HepG2 (cell line): Measurements from ENCODE around the gene KRTAP20-2.

Experiments used
- ATF3 ChIP-seq: sonication (generic); formaldehyde crosslinking; IDR thresholded peaks from 2 replicates; pipeline ENCODE4 v1.4.0; 2020; ENCODE audit warnings: missing genetic modification reagents
- ATF7 ChIP-seq, 2 experiments: fragments of 450-650 bp in 1 of 2; sonication (generic) in 1 of 2; formaldehyde crosslinking in 1 of 2; IDR thresholded peaks; 2 replicates each; pipeline versions ENCODE4 v1.4.0 to v1.6.1; 2016 to 2020; ENCODE audit warnings: antibody characterized with exemption in 1 of 2, mild to moderate bottlenecking in 1 of 2, missing genetic modification reagents in 1 of 2
- CTCF ChIP-seq: sonication (generic); formaldehyde crosslinking; IDR thresholded peaks from 2 replicates; pipeline ENCODE4 v1.5.0; 2020; ENCODE audit warnings: mild to moderate bottlenecking, missing genetic modification reagents, moderate library complexity
- NCOA5 ChIP-seq: sonication (generic); formaldehyde crosslinking; IDR thresholded peaks from 2 replicates; pipeline ENCODE4 v1.4.0; 2020; ENCODE audit warnings: missing genetic modification reagents
- PCBP2 ChIP-seq: fragments of 200-400 bp; formaldehyde crosslinking; optimal IDR thresholded peaks from 2 replicates; pipeline ENCODE3; 2018; ENCODE audit warnings: low read length, low read depth; ENCODE audit not compliant: poor library complexity, severe bottlenecking
- RAD21 ChIP-seq: fragments of 450-650 bp; formaldehyde crosslinking; IDR thresholded peaks from 2 replicates; pipeline ENCODE4 v1.5.0; 2020; ENCODE audit warnings: mild to moderate bottlenecking
- RBFOX2 ChIP-seq: fragments of 200-400 bp; formaldehyde crosslinking; IDR thresholded peaks from 2 replicates; pipeline ENCODE4 v1.6.1; 2017; ENCODE audit warnings: low read depth, mild to moderate bottlenecking, low read length
- RFX1 ChIP-seq: fragments of 450-650 bp; IDR thresholded peaks from 2 replicates; pipeline ENCODE4 v1.6.1; 2017
- ZNF274 ChIP-seq: sonication (generic); formaldehyde crosslinking; IDR thresholded peaks from 2 replicates; pipeline ENCODE4 v1.5.1; 2020; ENCODE audit warnings: mild to moderate bottlenecking, missing genetic modification reagents
- TF ChIP-seq, protein P1 (sequence below): IDR thresholded peaks from 2 replicates; pipeline ENCODE4 v1.6.1; 2012; ENCODE audit warnings: inconsistent platforms

GRCh38 chr21:30615199-30615598 is 19.8 kb upstream of the KRTAP20-2 start:
- TF ChIP-seq RBFOX2 (no peak), ZNF274 (CRISPR knock-in tag) (no peak), ATF3 (CRISPR knock-in tag) (no peak), RAD21 (no peak), CTCF (no peak), NCOA5 (CRISPR knock-in tag) (no peak), ATF7 (IDR thresholded peaks at IDR 0.05) (no peak), ATF7 (CRISPR knock-in tag; IDR thresholded peaks at IDR 0.05) (no peak), RFX1 (no peak), PCBP2 (no peak)
- TF ChIP-seq, protein P1, sequence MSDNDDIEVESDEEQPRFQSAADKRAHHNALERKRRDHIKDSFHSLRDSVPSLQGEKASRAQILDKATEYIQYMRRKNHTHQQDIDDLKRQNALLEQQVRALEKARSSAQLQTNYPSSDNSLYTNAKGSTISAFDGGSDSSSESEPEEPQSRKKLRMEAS, result no peak
